Peyer's patch (tissue), 4 donors: Measurements from ENCODE around the gene SLC7A9.

ENCODE experiments used
- CTCF ChIP-seq, 6 experiments: fragments of 450-650 bp in 4 of 6; fragments of 200-600 bp in 2 of 6; sonication (generic) in 1 of 6; IDR thresholded peaks; one replicate each; pipeline ENCODE4 v1.5.1; 2017 to 2019; ENCODE audit warnings: antibody characterized with exemption in 6 of 6, mild to moderate bottlenecking in 3 of 6, moderate library complexity in 1 of 6
- POLR2A ChIP-seq, 2 donors: fragments of 450-650 bp; IDR thresholded peaks; one replicate each; pipeline ENCODE4 v1.5.1; 2017; ENCODE audit warnings: antibody characterized with exemption in 2 of 2, mild to moderate bottlenecking in 2 of 2, moderate library complexity in 2 of 2

GRCh38 chr19:32866061-32866460, 3.5 kb downstream of the SLC7A9 start:
- TF ChIP-seq CTCF (IDR thresholded peaks at IDR 0.05) (no peak), POLR2A (IDR thresholded peaks at IDR 0.05) (no peak)
